Astrocyte of the spinal cord (primary cell): ENCODE results near the gene FLNC.

Experiments
- DNase-seq: peaks from one replicate; pipeline ENCODE4 v3.0.0; 2011; ENCODE audit warnings: low read depth, low spot score
- H3K4me3 ChIP-seq: 2 replicates; pipeline ENCODE4 v1.5.1; 2011; ENCODE audit warnings: low read depth, mild to moderate bottlenecking, low read length, moderate library complexity
- in situ Hi-C: cut with HindIII; loops from 2 replicates; pipeline ENCODE4 v1.10.0; 2017; ENCODE audit warnings: low sequenced_read_pairs
- TF ChIP-seq, protein P1 (sequence below): IDR thresholded peaks from 2 replicates; pipeline ENCODE4 v1.5.1; 2012; ENCODE audit warnings: low read depth, mild to moderate bottlenecking, low read length, inconsistent platforms

The FLNC gene

DNA sequence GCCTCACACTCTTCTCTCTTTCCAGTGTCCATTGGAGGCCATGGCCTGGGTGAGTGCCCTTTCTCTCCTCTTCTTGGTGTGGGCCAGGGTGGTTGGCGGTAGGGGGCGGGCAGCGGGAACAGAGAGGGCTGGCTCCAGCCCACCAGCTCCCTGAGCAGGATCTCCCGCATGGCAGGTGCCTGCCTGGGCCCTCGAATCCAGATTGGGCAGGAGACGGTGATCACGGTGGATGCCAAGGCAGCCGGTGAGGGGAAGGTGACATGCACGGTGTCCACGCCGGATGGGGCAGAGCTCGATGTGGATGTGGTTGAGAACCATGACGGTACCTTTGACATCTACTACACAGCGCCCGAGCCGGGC is 18.9 kb downstream of the FLNC start:
- no peak overlapping the region for H3K4me3 ChIP-seq
- in situ Hi-C loops = no loop called here
- TF ChIP-seq, protein P1, sequence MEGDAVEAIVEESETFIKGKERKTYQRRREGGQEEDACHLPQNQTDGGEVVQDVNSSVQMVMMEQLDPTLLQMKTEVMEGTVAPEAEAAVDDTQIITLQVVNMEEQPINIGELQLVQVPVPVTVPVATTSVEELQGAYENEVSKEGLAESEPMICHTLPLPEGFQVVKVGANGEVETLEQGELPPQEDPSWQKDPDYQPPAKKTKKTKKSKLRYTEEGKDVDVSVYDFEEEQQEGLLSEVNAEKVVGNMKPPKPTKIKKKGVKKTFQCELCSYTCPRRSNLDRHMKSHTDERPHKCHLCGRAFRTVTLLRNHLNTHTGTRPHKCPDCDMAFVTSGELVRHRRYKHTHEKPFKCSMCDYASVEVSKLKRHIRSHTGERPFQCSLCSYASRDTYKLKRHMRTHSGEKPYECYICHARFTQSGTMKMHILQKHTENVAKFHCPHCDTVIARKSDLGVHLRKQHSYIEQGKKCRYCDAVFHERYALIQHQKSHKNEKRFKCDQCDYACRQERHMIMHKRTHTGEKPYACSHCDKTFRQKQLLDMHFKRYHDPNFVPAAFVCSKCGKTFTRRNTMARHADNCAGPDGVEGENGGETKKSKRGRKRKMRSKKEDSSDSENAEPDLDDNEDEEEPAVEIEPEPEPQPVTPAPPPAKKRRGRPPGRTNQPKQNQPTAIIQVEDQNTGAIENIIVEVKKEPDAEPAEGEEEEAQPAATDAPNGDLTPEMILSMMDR = no peak
- no peak for DNase-seq

DNA sequence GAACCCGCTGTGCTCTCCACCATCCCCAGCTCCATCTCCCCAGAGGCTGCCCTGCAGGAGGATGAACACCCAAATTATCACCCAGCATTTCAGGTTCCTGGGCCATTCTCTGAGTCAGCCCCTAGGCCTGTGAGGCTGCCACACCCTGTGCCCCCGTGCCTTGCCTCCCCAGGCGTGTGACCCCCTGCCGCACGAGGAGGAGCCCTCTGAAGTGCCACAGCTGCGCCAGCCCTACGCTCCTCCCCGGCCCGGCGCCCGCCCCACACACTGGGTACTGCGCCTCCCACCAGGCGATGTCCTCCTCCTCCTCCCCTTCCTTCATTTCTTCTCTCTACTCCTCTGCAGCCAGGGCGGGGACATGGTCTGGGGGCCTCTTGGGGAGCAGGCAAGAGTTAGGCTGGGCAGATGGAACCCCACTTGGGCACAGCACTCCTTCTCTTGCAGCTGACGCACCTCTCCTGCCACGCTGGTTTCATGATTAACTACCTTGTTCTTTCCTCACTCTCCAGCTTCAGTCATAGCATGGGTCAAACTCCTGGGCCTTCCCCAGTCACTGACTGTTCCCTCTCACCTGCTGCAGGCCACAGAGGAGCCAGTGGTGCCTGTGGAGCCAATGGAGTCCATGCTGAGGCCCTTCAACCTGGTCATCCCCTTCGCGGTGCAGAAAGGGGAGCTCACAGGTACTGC is 19.7 kb downstream of the FLNC start:
- no peak for DNase-seq
- no peak overlapping the region for H3K4me3 ChIP-seq
- TF ChIP-seq, protein P1 = no peak
- in situ Hi-C loops = no loop called here

DNA sequence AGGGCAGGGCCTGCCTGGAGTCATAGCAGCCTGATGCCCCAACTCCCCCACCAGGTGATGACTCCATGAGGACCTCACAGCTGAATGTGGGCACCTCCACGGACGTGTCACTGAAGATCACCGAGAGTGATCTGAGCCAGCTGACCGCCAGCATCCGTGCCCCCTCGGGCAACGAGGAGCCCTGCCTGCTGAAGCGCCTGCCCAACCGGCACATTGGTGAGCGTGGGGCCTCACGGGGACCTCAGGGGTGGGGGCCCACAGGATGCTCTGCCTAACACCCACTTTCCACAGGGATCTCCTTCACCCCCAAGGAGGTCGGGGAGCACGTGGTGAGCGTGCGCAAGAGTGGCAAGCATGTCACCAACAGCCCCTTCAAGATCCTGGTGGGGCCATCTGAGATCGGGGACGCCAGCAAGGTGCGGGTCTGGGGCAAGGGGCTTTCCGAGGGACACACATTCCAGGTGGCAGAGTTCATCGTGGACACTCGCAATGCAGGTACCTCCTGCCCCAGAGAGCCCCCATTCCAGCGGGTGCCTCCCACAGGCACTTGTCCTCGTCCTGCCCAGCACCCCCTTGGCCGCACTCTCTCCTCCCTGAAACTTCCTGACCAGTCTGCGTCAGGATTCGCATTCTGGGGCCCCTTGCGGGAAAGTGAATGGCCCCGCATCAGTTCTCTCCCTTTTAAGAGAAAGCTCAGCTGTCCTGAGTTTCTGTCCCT is 22.5 kb downstream of the FLNC start:
- no peak overlapping the region for H3K4me3 ChIP-seq
- TF ChIP-seq, protein P1 = no peak
- DNase-seq = no peak
- in situ Hi-C loops = no loop called here

DNA sequence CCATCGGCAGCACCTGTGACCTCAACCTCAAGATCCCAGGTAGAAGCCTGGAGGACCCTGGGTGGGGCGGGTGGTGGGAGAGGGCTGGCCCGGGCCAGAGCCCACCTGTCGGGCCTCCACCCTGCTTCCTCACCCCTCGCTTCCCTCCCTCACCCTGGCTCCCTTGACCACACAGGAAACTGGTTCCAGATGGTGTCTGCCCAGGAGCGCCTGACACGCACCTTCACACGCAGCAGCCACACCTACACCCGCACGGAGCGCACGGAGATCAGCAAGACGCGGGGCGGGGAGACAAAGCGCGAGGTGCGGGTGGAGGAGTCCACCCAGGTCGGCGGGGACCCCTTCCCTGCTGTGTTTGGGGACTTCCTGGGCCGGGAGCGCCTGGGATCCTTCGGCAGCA is 23.6 kb downstream of the FLNC start:
- no peak for DNase-seq
- in situ Hi-C loops = no loop called here

DNA sequence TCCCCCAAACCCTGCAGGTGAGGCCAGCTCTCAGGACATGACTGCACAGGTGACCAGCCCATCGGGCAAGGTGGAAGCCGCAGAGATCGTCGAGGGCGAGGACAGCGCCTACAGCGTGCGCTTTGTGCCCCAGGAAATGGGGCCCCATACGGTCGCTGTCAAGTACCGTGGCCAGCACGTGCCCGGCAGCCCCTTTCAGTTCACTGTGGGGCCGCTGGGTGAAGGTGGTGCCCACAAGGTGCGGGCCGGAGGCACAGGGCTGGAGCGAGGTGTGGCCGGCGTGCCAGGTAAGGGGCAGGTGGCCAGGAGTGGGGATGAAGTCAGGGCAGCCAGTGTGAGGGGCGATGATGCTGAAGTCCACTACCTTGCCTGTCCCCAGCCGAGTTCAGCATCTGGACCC is 24.2 kb downstream of the FLNC start:
- TF ChIP-seq, protein P1 = no peak
- in situ Hi-C loops = no loop called here
- no peak overlapping the region for H3K4me3 ChIP-seq
- no peak for DNase-seq

More for the DNA sequence above, 23.6 kb downstream of the FLNC start:
- H3K4me3 ChIP-seq = no peak overlapping the region
- TF ChIP-seq, protein P1 = no peak

DNA sequence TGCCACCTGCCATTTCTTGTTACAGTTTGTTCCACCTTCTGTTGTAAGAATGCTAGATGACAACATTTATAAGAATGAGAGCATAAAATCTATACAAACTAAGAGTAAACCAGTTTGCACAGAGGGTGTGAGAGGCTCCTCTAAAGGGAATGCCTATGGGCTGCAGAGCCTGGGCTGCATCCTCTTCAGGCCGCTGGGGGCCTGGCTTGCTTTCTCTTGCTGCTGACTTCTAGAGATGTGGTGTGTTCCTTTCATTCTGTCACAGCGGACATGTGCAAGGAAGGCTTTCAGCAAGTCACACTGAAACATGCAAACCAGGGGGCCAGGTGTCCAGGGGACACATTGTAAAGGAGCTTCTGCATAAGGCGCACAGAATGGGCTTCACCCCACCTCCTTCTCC is 25.4 kb downstream of the FLNC start:
- DNase-seq = no peak
- no peak overlapping the region for H3K4me3 ChIP-seq
- in situ Hi-C loops = no loop called here
- TF ChIP-seq, protein P1 = no peak
